PFSK-1 (cell line): Measurements from ENCODE around the gene PLAU.

Experiments used
- POLR2AphosphoS5 ChIP-seq: IDR thresholded peaks from 2 replicates; pipeline ENCODE4 v1.6.1; 2012; ENCODE audit warnings: low read depth, mild to moderate bottlenecking, control low read depth, low read length, moderate library complexity
- SIN3A ChIP-seq: IDR thresholded peaks from 2 replicates; pipeline ENCODE4 v1.6.1; 2012; ENCODE audit warnings: mild to moderate bottlenecking, low read length, moderate library complexity, borderline replicate concordance; ENCODE audit not compliant: insufficient read depth
- TAF1 ChIP-seq: IDR thresholded peaks from 2 replicates; pipeline ENCODE4 v1.6.1; 2012; ENCODE audit warnings: low read length, control low read depth, borderline replicate concordance; ENCODE audit not compliant: insufficient read depth

- TF ChIP-seq POLR2AphosphoS5 (no peak), SIN3A (no peak), TAF1 (no peak)
These were observed 30.4 kb downstream of the PLAU start for GRCh38 chr10:73941300-73941699.
